ENCODE data around the gene NFKBIL1.
"Not testable (repeated sequence)": the region's sequence is repeated elsewhere in the genome, so short reads cannot be mapped to it uniquely, and the experiment has no call there.

The NFKBIL1 gene

DNA sequence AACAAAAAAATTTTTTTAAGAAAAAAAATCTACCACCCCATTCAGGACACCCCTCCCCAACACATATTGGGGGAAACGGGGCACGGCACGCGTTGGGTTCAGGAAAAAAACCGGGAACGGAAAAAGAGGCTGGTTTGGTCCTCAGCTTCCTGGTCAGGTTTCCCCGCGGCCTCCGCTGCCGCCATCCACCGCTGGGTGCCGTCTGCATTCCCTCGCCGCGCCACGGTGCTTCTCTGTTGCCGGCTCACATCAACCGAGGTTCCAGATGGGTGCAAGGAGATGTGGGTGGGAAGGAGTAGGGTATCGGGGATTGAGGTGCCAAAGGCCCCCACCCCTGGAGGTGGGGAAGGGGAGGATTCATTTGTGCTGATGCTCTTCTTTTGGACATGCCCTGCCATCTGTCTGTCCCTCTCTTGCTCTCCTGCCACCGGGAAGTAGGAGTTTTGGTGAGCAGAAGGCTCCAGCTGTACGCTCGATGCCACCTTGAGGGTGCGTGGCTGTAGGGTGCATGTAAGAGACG lies 12.8 kb upstream of the NFKBIL1 start:
- DNase-seq (ENCODE audit: low read depth): no peak

DNA sequence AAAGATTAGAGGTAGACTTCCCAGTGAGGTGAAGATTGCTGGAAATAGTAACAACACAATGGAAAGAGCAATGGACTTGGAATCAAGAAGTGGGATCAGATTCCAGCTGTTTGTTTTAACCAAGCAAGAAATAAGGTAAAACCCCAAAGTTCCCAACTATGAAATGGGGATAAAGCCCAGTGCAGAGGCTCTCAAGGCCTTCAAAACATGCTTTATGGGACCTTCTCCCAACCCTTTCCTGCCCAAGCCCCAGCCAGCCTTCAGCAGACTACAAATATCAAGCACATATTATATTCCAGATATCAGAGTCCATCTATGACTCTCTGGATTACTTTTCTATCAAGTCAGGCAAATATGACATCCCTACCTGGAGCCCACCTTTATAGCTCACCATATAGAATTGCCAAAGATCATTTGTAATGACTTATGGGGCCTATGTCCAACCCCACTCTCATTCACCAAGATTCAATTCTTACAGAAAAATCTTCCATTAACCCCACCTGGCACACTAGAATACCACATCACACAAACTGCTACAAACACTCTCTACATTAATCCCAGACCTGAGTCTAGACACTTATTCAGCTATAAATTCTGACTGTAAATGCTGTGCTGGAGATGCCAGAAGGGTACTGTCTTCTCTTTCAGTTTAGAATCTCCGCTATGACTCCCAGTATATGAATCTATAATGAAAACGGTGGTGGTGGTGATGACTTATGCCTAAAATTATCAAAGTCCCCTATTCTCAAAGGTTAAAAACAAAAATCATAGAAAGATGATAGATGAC lies 11.7 kb upstream of the NFKBIL1 start:
- no peak for DNase-seq (ENCODE audit: low read depth)

DNA sequence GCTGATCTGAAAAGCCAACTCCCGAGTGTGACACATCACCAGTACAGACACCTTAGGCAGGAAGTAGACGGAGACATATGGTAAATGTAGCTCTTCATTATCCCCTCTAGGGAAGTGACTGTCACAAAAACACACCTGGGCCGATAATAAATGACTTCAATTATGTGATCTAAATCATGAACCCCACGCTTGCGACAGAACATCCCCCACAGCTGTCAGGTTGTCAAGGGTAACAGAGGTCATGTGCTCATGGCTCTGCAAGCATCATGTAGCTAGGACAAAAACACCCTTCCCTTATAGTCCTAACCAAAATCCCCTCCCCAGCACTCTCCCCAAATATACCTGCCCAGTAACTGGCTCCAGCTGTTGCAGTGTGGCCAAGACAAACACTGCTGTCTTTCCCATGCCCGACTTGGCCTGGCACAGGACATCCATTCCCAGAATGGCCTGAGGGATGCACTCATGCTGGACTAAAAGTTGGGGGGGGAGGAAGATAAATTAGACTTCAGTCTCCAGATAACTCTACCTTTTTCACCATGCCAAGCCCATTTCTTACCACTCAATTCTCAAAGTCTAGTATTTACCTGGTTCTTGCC lies 8.5 kb upstream of the NFKBIL1 start:
- DNase-seq (ENCODE audit: low read depth): no peak

DNA sequence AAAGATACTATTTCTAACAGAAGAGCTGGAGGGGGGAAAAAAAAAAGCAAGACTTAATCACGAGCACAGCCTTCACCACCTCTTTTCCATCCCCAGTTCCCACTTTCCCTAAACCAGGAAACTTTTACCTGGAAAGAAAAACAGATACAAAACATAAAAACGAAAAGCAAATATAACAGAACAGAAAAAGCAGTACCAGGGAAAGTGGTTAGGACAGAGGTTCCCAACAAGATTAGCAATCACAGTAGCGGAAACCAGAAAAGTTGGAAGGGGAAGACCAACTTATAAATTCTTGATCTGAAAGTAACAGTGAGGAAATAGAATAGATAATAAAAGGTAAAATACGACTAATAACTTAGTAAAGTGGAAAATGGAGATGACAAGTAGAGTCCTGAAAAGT lies 6.8 kb upstream of the NFKBIL1 start:
- DNase-seq (ENCODE audit: low read depth): no peak

DNA sequence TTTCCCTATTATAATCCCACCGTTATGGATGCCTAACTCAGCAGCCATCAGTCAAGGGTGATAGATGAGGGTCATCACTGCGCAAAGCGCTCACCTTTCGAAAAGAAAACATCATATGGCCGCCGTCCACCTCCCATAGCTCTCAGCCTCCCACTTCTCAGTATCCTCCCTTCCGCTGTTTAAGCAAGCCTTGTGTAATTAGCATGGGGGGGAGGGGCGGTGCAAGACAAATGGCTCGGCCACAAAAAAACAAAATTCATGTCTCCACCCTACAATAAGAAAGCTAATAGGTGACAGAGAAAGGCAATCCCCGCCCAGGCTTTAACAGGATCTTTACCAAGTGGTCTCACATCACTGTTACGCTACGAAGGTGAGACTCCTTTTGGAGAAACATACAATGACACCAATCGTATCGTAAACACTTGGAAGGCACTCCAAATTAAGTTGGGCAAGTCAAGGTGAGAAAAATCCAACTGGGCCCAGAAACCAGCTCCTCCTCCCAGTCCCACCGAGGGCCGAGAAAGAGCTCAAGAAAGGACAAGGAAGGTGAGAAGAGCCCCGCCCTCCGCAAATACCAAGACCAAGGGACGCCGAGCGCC lies 6.2 kb upstream of the NFKBIL1 start:
- no peak for DNase-seq (ENCODE audit: low read depth)

DNA sequence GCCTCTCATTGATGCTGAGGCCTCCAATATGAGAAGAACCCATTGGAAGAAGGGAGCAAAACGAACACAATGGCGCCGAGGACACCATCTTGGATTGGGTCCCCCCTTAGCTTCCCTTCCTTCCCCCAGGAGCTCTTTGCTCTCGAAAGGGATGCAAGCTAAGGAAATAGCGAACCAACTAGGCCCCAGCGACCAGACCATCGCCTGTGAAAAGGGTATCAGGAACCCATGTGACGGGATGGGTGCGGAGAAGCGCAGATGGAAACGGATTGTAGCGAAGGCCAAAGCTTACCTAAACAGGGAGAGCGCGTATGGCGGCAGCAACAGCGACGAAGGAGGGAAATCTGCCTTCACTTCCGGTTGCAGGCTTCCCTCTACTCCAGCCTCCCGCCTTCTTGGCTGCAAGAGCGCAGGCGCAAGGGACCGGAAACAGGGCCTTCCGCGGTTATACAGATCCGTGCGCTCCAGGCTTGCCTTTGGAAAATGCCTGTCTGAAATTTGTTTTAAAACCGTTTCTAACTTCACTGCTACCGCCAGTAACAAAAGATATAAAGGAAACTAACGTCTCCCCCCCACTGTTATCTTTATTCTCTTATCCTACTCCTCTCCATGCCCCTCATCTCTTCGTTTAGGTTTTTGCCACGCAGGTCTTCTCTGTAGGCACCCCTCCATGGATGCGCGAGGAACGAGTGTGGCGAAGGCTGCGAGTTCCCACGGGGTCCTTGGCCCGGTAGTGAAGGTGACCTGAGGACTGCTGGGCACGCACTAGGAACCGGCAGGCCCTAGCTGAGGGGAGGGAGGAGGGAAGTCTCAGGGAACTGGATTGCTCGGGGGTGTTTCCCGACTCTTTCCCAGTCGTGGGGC lies 5.5 kb upstream of the NFKBIL1 start, which contains the start of gene DDX39B:
Gene DDX39B (minus strand): TSS at position 346 of the 864 bp plus-strand sequence. CDS start 1,471 bp downstream, outside the sequence.
- DNase-seq (ENCODE audit: low read depth): peak; percentile 95

DNA sequence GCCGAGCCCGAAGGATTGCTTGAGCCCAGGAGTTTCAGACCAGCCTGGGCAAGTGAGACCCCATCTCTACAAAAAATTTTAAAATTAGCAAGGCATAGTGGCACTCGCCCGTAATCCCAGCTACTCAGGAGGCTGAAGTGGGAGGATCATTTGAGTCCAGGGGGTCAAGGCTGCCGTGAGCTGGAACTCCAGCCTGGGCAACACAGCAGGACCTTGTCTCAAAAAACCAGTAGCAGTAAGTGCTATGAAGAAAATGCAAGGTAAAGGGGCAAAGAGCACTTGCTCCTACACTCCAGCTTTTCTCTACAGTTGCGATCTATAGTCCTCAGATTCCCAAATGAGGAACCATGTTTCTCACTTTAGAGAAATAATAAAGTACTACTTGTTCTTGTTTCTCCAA lies 3.8 kb upstream of the NFKBIL1 start:
- no peak for DNase-seq (ENCODE audit: low read depth)

DNA sequence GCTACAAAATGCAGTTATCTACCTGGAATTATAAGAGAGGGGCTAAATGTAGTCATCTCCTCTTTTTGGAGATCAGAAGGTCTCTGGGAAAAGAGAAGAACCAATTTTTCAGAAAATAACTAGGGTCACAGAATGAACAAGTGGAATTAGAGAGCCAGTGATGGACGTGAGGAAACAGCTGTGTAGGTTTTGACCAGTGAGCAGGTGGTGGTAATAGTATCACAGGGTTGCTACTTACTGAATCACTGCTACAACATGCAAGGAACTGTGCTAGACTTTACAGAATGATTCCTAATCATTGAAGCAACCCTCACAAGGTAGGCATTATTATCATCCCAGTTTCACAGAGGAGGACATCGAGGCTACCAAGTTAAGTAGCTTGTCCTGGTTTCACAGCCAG lies 2.7 kb upstream of the NFKBIL1 start:
- no peak for DNase-seq (ENCODE audit: low read depth)

DNA sequence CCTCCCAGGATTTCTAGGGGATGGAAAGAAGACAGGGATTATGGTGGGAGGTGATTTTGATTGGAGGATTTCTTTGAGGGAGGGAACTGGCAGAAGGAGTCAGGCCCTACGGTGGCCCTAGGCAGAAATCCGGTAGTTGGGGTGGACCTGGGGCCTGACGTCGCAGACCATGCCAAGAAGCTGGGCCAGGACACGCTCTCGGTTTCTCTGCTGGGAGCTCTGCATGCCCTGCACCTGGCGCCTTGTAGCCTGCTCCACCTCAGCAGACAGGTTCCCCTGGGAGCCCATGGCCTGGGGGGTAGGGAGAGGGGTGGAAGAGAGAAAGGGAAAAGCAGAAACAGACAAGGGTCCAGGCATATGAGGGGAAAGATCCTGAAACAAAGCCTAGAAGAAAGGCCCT lies 2.1 kb upstream of the NFKBIL1 start:
- no peak for DNase-seq (ENCODE audit: low read depth)

DNA sequence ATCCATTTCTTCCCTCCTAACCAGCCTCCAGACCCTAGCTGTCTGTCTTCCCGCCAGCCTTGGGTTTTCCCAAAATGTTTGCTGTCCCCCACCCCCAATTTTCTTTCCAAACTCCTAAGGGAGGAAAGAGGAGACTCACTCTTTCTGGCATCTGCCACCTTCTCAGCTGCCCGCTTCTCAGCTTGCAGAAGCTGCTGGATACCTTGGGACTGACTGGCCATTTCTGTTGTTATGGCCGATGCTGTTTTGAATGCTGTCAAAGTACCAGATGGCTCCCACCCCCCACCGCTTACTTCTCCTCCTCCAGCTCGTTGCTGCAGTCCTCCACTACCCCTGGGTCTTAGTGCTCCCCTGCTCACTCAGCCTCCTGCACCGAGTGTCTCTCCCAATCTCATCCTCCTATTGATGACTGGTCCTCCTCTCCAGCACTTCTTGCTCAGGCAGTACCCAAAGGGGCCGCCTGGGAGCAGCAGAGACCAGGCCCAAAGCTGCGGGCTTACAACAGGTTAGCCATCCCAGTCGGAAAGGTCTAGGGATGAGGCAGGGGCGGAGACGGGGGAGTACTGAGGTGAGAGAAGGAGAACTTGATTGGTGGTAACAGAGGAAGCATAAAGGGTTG lies 960 bp upstream of the NFKBIL1 start, which contains the start of gene ATP6V1G2:
Gene ATP6V1G2 (minus strand): TSS at position 270 of the 619 bp plus-strand sequence. CDS start 49 bp downstream, at position 221.
- peak; percentile 89 for DNase-seq (ENCODE audit: low read depth)

DNA sequence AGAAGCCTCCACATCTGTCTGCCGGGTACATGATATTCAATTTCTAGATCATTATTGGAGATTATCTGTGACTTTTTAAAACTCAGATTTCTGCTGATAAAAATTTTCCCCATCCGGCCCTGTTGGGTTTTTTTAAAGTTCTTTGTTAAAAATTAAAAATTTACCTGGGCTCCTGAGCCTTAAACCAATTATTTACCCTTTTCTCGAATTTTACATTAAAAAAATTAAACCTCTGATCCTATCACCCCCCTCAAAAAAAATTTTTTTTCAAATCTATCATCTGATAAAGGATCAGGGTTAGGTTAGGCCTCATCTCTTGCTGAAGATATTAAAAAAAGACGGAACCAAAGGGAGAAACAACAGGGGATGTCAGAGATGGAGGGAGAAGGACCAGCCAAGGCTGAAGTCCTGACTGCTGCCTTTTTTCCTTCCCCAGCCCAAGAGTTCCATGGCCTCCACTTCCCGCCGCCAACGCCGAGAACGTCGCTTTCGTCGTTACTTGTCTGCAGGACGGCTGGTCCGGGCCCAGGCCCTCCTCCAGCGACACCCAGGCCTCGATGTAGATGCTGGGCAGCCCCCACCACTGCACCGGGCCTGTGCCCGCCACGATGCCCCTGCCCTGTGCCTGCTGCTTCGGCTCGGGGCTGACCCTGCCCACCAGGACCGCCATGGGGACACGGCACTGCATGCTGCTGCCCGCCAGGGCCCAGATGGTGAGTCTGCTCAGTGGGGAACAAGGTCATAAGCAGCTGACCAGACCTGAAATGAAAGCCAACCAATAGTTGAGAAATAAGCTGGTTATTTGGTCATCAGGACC lies 527 bp downstream of the NFKBIL1 start:
- no peak for DNase-seq (ENCODE audit: low read depth)

DNA sequence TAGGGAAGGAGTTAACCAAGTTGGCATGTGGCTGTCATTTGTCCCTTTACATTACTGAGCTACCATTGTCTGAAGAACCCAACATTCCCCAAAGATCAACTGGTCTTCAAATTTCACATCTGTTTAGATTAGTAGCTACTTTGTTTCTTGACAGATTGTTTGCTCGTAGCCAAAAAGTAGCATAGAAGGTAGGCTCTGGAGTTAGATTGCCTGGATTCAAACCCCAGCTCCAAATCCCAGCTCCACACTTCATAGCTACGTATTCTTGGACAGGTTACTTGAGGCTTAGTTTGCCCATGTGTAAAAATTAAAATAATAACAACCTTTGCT lies 1.1 kb downstream of the NFKBIL1 start:
- no peak for DNase-seq (ENCODE audit: low read depth)

DNA sequence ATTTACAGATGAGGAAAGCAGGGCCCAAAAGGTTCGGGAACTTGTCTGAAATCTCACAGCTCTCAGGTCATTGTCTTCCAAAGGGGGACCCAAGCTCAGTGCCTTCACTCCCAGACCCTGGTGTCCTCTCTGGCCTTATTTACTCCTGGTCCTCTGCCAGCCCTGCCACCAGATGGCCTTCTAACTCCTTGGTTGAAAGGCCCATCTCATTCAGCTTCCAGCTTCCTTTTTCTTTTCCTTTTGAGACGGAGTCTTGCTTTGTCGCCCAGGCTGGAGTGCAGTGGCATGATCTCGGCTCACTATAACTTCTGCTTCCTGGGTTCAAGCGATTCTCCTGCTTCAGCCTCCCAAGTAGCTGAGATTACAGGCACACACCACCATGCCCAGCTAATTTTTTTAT lies 4.0 kb downstream of the NFKBIL1 start:
- not testable (repeated sequence) for DNase-seq (ENCODE audit: low read depth)

DNA sequence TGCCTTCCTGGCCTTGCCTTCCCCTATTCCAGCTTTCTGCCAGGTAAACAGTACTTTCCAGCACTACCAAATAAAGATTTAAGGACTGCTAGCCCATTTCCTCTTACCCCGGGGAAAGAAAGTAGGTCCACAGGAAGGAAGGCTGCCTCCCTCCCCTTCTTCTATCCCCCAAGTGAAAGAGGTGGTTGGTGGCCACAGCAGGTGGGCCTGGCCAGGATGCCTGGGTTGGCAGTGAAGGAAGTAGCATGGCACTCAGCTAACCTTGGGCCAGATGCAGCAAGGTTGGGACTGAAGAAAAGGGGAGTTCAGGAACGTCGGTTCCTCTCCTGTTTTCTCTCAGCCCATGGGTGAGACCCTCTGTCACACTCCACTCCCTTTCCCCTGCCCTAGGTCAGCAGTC lies 8.9 kb downstream of the NFKBIL1 start:
- no peak for DNase-seq (ENCODE audit: low read depth)

DNA sequence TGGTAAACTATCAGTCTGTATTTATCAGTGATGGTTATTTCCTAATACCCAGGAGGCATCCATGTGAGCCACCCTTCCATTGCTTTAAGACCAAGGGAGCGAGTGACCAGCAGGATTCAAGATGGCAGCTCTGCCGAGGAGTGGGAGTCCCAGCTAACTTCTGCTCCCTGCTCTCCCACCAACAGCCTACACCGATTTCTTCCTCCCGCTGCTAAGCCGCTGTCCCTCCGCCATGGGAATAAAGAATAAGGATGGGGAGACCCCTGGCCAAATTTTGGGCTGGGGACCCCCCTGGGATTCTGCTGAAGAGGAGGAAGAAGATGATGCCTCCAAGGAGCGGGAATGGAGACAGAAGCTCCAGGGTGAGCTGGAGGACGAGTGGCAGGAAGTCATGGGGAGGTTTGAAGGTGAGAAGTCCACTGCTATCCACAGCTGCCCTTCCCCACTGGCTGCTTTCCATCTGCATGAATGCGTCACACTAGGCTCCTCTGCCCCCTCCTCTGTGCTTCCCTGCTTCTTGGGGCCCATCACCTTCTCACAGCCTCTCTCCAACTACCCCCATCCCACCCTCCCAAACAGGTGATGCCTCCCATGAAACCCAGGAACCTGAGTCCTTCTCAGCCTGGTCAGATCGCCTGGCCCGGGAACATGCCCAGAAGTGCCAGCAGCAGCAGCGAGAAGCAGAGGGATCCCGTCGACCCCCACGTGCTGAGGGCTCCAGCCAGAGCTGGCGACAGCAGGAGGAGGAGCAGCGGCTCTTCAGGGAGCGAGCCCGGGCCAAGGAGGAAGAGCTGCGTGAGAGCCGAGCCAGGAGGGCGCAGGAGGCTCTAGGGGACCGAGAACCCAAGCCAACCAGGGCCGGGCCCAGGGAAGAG lies 10.3 kb downstream of the NFKBIL1 start:
- no peak for DNase-seq (ENCODE audit: low read depth)

DNA sequence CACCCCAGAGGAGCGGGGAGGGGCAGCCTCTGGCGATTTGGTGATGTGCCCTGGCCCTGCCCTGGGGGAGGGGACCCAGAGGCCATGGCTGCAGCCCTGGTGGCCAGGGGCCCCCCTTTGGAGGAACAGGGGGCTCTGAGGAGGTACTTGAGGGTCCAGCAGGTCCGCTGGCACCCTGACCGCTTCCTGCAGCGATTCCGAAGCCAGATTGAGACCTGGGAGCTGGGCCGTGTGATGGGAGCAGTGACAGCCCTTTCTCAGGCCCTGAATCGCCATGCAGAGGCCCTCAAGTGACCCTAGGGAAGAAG lies 10.9 kb downstream of the NFKBIL1 start:
- DNase-seq (ENCODE audit: low read depth): no peak

DNA sequence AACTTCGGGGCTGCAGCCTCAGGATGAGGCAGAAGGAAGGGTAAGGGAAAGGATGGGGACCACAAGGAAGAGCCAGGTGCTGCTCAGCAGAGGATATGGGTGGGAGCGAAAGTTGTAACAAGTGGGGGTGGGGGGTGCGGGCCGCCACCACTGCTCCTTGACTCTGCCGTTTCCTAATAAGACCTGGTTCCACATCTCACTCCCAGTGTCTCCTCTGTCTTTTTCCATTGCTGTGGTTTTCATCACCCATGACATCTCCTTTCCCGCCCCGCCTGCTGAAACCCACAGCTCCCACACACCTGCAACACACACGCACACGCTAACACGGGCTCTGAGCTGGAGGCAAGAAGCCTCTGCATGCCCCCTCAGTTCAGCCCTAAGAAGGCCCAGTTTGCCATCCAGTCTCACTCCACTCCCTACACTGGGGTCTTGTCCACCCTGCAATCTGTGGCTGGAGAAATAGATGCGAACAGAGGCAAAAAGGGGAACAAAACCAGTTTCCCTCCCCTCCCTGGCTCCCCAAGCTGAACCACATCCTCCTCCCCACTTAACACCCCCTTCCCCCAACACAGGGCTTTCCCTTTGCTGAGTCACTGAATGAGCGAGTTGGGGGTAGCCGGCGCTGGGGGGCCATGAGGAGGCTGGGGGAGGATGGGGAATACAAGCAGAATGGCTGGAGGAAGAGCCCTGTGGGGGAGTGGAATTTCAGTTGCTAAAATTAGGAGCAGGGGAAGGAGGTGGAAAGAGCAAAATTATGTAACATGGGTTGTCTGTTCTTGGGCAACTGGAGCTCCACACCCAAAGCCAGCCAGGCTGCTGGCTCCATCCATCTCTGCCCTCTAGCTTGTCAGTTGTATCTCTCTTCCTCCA lies 11.5 kb downstream of the NFKBIL1 start:
- DNase-seq (ENCODE audit: low read depth): no peak

DNA sequence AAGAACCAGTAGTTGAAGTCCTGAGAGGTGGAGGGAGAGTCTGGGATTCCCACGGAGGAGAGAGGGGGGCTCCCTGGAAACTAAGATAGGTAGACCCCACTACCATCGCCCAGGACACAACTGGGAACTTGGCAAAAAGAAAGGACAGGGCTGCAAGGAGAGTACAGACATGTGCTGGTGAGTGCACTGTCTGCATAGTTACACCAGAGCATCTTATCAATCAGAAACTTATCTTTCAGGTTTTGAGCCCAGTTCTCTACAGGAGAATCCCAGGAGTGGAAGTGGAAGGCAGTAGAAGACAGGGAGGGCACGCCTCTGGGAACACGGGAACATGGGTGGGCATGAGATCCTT lies 12.2 kb downstream of the NFKBIL1 start:
- DNase-seq (ENCODE audit: low read depth): no peak

Measured in stromal cell of bone marrow (primary cell).